HL-60 (cell line): ENCODE results near the gene USP50.

Source experiments
- CTCF ChIP-seq: IDR thresholded peaks from one replicate; pipeline ENCODE4 v1.5.1; 2011; ENCODE audit warnings: low read length, control low read depth, inconsistent platforms; ENCODE audit not compliant: insufficient read depth
- POLR2AphosphoS5 ChIP-seq: IDR thresholded peaks from 2 replicates; pipeline ENCODE4 v1.6.1; 2012; ENCODE audit warnings: low read depth
- REST ChIP-seq: IDR thresholded peaks from 2 replicates; pipeline ENCODE4 v1.6.1; 2012; ENCODE audit warnings: low read depth; ENCODE audit not compliant: insufficient replicate concordance

GRCh38 chr15:50493625-50494024 is 52.8 kb downstream of the USP50 start:
- TF ChIP-seq CTCF (no peak), POLR2AphosphoS5 (no peak), REST (no peak)
